GM21786 (cell line): ENCODE measurements around the gene SLFN11.
"Not testable (repeated sequence)": the region's sequence is repeated elsewhere in the genome, so short reads cannot be mapped to it uniquely, and the experiment has no call there.

ENCODE experiments used
- ATAC-seq: cut with Tn5 transposase; IDR thresholded peaks from one replicate; pipeline ENCODE4 v1.9.1; 2021; ENCODE audit not compliant: unreplicated experiment

Gene SLFN11

GRCh38 chr17:35368081-35368830 is 5.2 kb downstream of the SLFN11 start:
- ATAC-seq, result peak; percentile 95

- no peak for ATAC-seq
These were observed 12.4 kb downstream of the SLFN11 start for GRCh38 chr17:35361027-35361426.

GRCh38 chr17:35359398-35359797 is 14.0 kb downstream of the SLFN11 start:
- no peak for ATAC-seq

GRCh38 chr17:35352284-35352683 is 21.1 kb downstream of the SLFN11 start:
- no peak for ATAC-seq

- no peak for ATAC-seq
These were observed 22.9 kb downstream of the SLFN11 start for GRCh38 chr17:35350493-35350892.

- ATAC-seq, result no peak
These were observed 27.3 kb downstream of the SLFN11 start for GRCh38 chr17:35345926-35346771.

GRCh38 chr17:35345445-35345925 is 27.9 kb downstream of the SLFN11 start:
- no peak for ATAC-seq

GRCh38 chr17:35344262-35344661 is 29.2 kb downstream of the SLFN11 start:
- no peak for ATAC-seq

GRCh38 chr17:35342276-35342675 is 31.1 kb downstream of the SLFN11 start:
- ATAC-seq, result no peak

GRCh38 chr17:35341411-35341992 is 31.9 kb downstream of the SLFN11 start:
- no peak for ATAC-seq

GRCh38 chr17:35338230-35338629 is 35.2 kb downstream of the SLFN11 start:
- ATAC-seq, result no peak

GRCh38 chr17:35337364-35337763 is 36.1 kb downstream of the SLFN11 start:
- ATAC-seq, result no peak

GRCh38 chr17:35333578-35333977 is 39.8 kb downstream of the SLFN11 start:
- not testable (repeated sequence) for ATAC-seq

- no peak for ATAC-seq
These were observed 50.7 kb downstream of the SLFN11 start for GRCh38 chr17:35322749-35323148.

- no peak for ATAC-seq
These were observed 57.5 kb downstream of the SLFN11 start for GRCh38 chr17:35315971-35316370.

GRCh38 chr17:35315283-35315682 is 58.1 kb downstream of the SLFN11 start:
- ATAC-seq, result no peak

GRCh38 chr17:35314415-35315216 is 58.8 kb downstream of the SLFN11 start:
- ATAC-seq, result no peak

GRCh38 chr17:35313875-35314409 is 59.5 kb downstream of the SLFN11 start:
- ATAC-seq, result no peak

GRCh38 chr17:35312790-35313711 is 60.4 kb downstream of the SLFN11 start:
- peak; percentile 65 for ATAC-seq
